ENCODE data around the gene THADA.

- TF ChIP-seq CTCF (IDR thresholded peaks at IDR 0.05; ENCODE audit: low read depth, low read length) (peak; percentile 86), EZH2phosphoT487 (IDR thresholded peaks at IDR 0.05; ENCODE audit: low read depth) (no peak)
Measured at GRCh38 chr2:43611987-43612894, 16.4 kb upstream of the THADA start.
